Measurements from ENCODE around the gene PDZRN4.
"Not testable (repeated sequence)": the region's sequence is repeated elsewhere in the genome, so short reads cannot be mapped to it uniquely, and the experiment has no call there.

Gene PDZRN4

DNA sequence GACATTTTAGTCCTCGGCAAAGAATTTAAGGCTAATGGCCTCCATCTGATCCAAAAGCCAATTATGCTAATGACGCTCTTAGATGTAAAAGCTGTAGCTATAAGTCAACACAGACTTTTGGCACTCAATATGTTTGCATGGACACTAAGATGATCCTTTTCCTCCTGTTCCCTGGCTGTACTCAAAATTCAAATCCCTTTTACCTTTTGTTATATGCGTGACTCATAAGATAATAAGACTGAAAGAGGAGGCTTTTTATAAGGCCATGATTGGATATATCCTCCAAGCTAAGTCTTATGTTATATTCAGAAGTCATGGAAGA lies 89.8 kb downstream of the PDZRN4 start:
- no peak for DNase-seq (ENCODE audit: low read depth)
- H3K4me3 ChIP-seq (ENCODE audit: low read length), result no peak overlapping the region

DNA sequence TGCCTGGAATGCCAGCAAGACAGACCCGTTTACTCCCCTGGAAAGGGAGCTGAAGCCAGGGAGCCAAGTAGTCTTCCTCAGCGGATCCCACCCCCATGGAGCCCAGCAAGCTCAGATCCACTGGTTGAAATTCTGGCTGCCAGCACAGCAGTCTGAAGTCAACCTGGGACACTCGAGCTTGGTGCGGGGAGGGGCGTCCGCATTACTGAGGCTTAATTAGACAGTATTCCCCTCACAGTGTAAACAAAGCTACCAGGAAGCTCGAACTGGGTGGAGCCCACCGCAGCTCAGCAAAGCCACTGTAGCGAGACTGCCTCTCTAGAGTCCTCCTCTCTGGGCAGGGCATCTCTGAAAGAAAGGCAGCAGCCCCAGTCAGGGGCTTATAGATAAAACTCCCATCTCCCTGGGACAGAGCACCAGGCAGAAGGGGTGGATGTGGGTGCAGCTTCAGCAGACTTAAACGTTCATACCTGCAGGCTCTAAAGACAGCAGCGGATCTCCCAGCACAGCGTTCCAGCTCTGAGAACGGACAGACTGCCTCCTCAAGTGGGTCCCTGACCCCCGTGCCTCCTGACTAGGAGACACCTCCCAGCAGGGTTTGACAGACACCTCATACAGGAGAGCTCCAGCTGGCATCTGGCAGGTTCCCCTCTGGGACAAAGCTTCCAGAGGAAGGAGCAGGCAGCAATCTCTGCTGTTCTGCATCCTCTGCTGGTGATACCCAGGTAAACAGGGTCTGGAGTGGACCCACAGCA lies 92.4 kb downstream of the PDZRN4 start:
- not testable (repeated sequence) for H3K4me3 ChIP-seq (ENCODE audit: low read length); DNase-seq (ENCODE audit: low read depth)

More for the DNA sequence above, 89.8 kb downstream of the PDZRN4 start:
- TF ChIP-seq, protein P1, sequence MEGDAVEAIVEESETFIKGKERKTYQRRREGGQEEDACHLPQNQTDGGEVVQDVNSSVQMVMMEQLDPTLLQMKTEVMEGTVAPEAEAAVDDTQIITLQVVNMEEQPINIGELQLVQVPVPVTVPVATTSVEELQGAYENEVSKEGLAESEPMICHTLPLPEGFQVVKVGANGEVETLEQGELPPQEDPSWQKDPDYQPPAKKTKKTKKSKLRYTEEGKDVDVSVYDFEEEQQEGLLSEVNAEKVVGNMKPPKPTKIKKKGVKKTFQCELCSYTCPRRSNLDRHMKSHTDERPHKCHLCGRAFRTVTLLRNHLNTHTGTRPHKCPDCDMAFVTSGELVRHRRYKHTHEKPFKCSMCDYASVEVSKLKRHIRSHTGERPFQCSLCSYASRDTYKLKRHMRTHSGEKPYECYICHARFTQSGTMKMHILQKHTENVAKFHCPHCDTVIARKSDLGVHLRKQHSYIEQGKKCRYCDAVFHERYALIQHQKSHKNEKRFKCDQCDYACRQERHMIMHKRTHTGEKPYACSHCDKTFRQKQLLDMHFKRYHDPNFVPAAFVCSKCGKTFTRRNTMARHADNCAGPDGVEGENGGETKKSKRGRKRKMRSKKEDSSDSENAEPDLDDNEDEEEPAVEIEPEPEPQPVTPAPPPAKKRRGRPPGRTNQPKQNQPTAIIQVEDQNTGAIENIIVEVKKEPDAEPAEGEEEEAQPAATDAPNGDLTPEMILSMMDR (conservative IDR thresholded peaks at IDR 0.05; ENCODE audit: low read length), result no peak

DNA sequence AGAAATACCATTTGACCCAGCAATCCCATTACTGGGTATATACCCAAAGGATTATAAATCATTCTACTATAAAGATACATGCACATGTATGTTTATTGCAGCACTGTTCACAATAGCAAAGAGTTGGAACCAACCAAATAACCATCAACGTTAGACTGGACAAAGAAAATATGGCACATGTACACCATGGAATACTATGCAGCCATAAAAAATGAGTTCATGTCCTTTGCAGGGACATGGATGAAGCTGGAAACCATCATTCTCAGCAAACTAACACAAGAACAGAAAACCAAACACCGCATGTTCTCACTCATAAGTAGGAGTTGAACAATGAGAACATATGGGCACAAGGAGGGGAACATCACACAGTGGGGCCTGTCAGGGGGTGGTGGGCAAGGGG lies 97.3 kb downstream of the PDZRN4 start:
- DNase-seq (ENCODE audit: low read depth), result not testable (repeated sequence)

DNA sequence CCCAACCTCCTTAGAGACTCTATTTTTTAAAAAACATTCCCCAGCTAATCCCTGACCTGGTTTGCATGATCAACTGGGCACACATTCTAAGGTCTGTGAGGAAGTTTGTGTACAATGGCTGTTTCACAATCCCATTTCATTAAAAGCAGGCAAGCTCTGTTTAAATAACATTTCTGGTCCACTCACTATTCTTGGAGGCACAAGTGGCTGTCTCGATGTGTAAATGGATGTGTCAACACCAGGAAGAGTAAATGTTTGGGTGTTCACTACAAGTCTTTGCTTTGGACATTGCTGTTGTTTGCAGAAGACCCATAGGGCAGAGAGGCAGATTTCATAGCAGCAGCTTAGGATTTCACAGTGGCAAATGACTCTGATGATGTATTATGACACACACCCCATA lies 98.3 kb downstream of the PDZRN4 start:
- TF ChIP-seq, protein P1 (conservative IDR thresholded peaks at IDR 0.05; ENCODE audit: low read length), result no peak
- no peak for DNase-seq (ENCODE audit: low read depth)

More for the DNA sequence above, 97.3 kb downstream of the PDZRN4 start:
- not testable (repeated sequence) for H3K4me3 ChIP-seq (ENCODE audit: low read length)

DNA sequence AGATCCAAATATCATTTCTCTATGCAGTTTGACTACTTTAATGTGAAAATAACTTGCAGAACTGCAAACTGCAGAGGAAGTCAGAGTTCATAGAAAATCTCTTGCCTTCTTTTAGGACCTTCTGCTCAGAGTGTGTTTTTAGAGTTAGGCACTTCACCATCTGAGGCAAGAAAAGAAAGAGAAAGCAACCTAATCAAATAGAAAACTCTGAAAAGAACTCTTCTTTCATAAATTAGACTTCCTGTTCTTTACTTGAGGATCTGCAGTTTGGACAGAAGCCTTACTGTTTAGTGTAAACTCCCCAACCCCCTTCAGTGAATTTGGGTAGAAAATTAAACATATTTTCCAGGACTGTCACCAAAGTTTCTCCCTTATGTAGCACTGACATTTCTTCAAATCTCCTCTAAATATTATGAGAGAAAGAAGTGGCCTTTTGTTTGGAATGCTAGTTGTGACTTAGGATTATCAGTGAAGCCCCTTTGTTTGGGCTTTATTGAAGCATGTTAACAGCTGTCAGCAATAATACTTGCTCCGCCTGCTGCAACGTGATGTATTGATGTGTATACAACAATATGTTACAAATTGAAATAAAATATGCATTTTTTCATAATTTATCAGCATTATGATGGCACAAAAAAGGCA lies 99.5 kb downstream of the PDZRN4 start:
- TF ChIP-seq, protein P1 (conservative IDR thresholded peaks at IDR 0.05; ENCODE audit: low read length), result no peak
- H3K4me3 ChIP-seq (ENCODE audit: low read length), result no peak overlapping the region
- no peak for DNase-seq (ENCODE audit: low read depth)

More for the DNA sequence above, 98.3 kb downstream of the PDZRN4 start:
- no peak overlapping the region for H3K4me3 ChIP-seq (ENCODE audit: low read length)

DNA sequence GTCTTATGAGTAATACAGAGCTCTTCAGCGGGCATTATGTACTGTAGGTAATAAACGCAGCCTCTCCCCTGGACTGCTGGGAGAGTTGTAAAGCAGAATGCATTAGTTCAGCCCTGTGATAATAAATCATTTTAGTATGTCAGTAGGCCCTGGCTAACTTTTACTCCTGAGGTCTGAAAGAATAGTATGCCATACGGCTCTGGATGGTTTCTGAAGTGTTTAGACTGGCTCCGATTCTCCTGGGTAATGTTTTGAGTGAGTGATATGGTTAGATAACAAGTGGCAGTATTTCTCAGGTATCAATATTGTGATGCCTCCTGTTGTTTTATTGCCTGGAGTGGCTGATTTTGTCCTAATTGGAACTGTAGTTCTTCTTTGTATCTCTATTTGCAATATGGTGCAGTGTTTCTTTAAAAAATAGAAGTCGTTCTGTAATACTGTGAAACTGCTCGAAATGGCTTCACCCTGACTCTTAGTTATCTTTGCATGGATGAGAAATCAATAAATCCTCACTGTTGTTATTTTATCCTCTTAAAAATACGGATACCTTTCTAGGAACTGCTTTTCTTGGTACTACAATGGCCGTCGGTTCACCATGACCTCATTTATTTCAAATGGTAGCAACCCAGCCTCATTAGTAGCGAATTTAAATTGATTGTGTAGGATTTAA lies 100.2 kb downstream of the PDZRN4 start:
- TF ChIP-seq, protein P1 (conservative IDR thresholded peaks at IDR 0.05; ENCODE audit: low read length), result no peak
- no peak for DNase-seq (ENCODE audit: low read depth)
- no peak overlapping the region for H3K4me3 ChIP-seq (ENCODE audit: low read length)

DNA sequence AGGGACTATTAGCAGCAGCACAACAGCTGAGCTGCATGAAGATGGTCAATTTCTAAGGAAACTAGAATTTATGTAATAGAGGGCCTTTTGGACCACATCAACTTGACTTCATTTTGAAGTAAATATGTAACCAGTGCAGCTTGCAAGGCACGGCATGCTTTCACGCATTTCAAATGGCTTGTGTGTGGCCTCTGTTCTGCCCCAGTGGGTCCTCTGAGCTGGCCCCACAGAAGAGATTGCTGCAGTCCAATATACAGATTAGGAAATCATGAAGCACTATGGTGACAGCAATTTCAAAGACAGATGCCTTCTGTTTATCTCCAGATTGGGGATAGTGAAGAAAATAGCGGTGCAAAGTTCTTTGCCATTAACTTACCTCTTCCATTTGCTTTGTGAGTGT lies 101.4 kb downstream of the PDZRN4 start:
- DNase-seq (ENCODE audit: low read depth), result no peak
- TF ChIP-seq, protein P1 (conservative IDR thresholded peaks at IDR 0.05; ENCODE audit: low read length), result no peak
- no peak overlapping the region for H3K4me3 ChIP-seq (ENCODE audit: low read length)

DNA sequence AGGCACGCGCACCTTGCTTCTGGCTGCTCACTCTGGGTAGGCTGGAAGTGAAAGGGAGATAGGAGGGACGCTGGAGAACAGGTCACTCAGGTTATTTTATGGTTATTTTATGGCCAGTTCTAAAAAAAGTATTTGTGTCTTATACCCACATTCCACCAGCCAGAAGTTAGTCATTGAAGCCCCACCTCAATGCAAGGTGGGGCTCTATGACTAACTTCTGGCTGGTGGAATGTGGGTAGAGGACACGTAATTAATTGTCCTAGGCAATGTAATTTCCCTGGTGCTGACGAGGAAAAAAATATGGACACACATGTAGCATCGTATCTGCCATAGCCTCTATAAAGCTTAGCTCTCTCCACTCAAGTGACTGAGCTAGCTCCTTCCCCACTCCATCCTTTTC lies 104.9 kb downstream of the PDZRN4 start:
- TF ChIP-seq, protein P1 (conservative IDR thresholded peaks at IDR 0.05; ENCODE audit: low read length), result no peak
- no peak for DNase-seq (ENCODE audit: low read depth)
- no peak overlapping the region for H3K4me3 ChIP-seq (ENCODE audit: low read length)
